HG02840 (cell line): ENCODE measurements around the gene LOXL4.

Experiments used
- ATAC-seq: cut with Tn5 transposase; IDR thresholded peaks from one replicate; pipeline ENCODE4 v1.9.1; 2021; ENCODE audit warnings: mild to moderate bottlenecking, moderate library complexity, moderate number of reproducible peaks; ENCODE audit not compliant: unreplicated experiment, low FRiP score

Gene LOXL4

GRCh38 chr10:98295907-98296306, 27.9 kb upstream of the LOXL4 start:
- ATAC-seq = no peak

- ATAC-seq = no peak
These were observed 27.4 kb upstream of the LOXL4 start for GRCh38 chr10:98295401-98295811.

- ATAC-seq = no peak
These were observed 26.3 kb upstream of the LOXL4 start for GRCh38 chr10:98294270-98294627.

- no peak for ATAC-seq
These were observed 25.7 kb upstream of the LOXL4 start for GRCh38 chr10:98293550-98294269.

GRCh38 chr10:98292971-98293370, 25.0 kb upstream of the LOXL4 start:
- ATAC-seq = no peak

- no peak for ATAC-seq
These were observed 21.8 kb upstream of the LOXL4 start for GRCh38 chr10:98289802-98290209.

GRCh38 chr10:98287321-98287720, 19.3 kb upstream of the LOXL4 start:
- ATAC-seq = no peak

GRCh38 chr10:98286419-98286818, 18.4 kb upstream of the LOXL4 start:
- no peak for ATAC-seq

- ATAC-seq = no peak
These were observed 17.4 kb upstream of the LOXL4 start for GRCh38 chr10:98285416-98285815.

- no peak for ATAC-seq
These were observed 8.3 kb upstream of the LOXL4 start for GRCh38 chr10:98276311-98276710.

GRCh38 chr10:98274562-98274961, 6.6 kb upstream of the LOXL4 start:
- no peak for ATAC-seq

GRCh38 chr10:98273057-98273850, 5.3 kb upstream of the LOXL4 start:
- ATAC-seq = no peak

GRCh38 chr10:98272656-98273055, 4.7 kb upstream of the LOXL4 start:
- no peak for ATAC-seq

GRCh38 chr10:98272245-98272644, 4.3 kb upstream of the LOXL4 start:
- no peak for ATAC-seq

- ATAC-seq = no peak
These were observed 2.8 kb upstream of the LOXL4 start for GRCh38 chr10:98270786-98271185.

- no peak for ATAC-seq
These were observed 2.2 kb upstream of the LOXL4 start for GRCh38 chr10:98270073-98270740.

- ATAC-seq = no peak
These were observed 1.5 kb upstream of the LOXL4 start for GRCh38 chr10:98269435-98269912.

- ATAC-seq = no peak
These were observed 869 bp upstream of the LOXL4 start for GRCh38 chr10:98268694-98269431.

GRCh38 chr10:98267069-98267893, 713 bp downstream of the LOXL4 start:
- ATAC-seq = no peak

GRCh38 chr10:98266647-98267046, 1.3 kb downstream of the LOXL4 start:
- no peak for ATAC-seq
